GM20431 (cell line): ENCODE results near the gene APBA1.

ENCODE experiments used
- in situ Hi-C: fragments of 300-500 bp; cut with MseI, MboI; formaldehyde crosslinking; loops from one replicate; pipeline ENCODE4 v1.15.0; 2020; ENCODE audit warnings: low sequenced_read_pairs; ENCODE audit not compliant: unreplicated experiment

The APBA1 gene

DNA sequence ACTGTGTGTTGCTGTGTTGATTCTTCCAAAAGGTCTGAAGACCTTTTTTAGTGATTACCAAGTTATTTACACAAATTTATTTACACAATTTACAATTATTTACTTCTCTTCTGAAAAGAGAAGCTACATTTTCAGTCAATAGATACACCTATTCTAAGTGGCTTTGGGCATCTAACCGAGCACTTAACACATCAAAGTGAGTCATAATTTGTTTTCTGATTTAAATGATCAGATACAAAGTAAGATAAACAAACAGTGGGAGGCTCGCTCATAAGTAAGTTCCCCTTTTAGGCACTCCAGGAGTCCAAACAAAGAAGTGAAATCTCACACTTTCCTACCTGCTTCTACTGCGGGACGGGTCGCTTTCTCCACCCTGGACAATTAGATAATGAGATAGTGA is 90.2 kb downstream of the APBA1 start:
- in situ Hi-C loops, result no loop called here

DNA sequence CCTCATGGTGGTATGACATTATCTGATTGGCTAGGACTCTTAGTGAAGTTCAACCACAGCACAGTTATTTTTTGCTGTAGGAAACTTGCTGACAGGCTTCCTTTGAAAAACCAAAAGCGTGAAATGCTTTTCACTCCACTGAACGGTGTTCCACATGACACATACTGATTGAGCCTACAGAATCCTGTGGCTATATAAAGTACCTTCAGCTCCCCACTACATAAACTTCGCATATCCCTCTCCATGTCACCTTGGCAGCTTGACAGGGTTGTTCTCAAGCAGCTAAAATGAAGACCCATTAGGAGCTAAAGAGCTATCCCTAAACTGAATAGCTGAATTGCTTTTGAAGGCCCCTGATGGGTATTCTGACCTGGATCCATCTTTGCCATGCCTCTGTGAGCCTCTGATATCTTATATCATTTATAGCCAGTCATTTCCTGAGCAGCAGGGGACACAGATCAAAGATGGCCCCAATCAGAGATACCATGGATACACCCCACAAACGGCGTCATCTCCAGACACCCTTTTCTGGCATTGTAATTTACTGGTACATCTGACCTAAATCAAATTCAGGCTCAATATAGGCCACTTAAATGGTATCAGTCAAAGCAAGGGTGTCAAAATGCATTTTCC is 91.5 kb downstream of the APBA1 start:
- in situ Hi-C loops, result no loop called here

DNA sequence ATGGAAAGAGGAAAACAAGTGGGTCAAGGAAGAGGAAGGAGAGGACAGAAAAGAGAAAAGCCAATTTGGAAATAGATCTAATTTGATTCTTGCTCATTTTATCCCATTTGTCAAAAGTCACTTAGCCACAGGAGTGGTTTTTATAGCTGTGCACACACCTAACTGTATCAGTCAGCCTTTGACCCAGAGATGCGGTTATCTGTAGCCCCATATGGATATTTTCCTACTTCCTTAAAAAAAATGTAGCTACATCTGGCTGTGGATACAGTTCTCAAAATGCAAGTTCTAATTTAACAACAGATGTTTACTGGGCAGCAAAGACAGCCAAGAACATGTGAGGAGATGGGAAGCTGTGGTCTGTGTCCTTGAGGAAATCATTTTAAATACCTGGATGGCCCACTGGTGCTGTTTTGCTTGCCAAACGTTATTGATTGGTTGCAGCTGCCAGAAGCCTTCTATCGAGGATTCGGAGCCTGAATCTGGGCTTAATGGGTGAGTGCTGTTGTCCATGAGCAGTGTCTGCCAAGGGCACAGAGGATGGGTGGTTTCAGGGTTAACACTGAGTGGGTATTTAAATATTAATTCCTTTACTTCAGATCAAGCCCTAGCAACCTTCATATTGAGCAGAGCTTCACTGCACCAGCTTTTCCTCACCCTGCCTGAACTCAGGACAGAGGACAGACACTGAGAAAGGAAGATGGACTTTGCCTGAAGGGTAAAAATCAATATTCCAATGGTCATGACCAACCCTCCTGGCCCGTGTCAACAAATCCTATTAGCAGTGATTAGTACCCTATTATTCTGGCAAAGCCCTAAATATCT is 92.2 kb downstream of the APBA1 start:
- in situ Hi-C loops, result no loop called here

DNA sequence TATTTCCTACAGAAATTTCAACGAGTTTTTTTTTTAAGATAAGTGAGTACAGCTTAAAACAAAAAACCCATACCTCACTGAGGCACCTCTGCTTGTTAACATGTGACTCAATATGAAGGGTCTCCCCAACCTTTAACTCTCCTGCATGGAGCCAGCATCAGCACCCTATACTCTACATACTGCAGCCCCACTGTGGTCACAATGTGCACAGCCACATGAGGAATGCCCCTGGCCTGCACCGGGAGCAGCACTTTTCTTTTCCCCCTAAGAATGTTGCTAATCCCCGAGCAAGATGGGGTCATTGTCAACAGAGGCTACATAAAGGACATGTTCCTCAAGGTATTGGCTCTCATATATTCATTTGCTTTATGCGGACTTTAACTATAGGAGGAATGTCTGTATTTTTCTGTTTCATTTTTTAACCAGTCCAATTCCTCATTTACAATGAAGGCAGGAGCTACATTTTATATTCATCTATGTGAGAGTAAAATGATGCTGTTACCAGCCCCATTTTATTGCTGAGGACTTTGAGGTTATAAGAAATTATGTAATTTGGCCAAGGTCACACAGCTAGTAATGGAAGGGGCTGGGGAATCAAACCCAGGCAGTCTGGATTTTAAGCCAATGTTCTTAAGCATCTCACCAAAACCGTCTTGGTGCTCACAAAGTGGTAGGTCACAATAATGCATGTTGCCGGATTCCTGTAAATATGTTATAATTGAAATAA is 93.0 kb downstream of the APBA1 start:
- in situ Hi-C loops, result no loop called here

DNA sequence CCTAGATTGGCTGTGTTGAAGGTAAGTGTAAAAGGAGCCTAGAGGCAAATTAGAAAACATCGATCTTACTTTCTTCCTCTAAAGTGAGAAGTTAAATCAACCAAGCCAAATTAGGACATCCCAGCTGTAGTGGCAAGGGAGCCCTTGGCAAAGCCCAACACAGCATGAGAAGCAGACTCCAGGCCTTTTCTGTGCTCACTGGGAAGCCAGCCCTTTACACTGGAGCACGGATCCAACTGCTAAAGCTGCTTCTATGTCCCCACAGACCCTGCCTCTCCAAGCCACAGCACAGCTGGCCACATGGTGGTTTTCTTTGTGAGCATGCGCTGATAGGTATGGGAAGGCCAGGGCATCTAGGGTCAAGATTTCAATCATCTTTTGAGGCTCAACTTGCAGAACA is 94.1 kb downstream of the APBA1 start:
- in situ Hi-C loops, result no loop called here

DNA sequence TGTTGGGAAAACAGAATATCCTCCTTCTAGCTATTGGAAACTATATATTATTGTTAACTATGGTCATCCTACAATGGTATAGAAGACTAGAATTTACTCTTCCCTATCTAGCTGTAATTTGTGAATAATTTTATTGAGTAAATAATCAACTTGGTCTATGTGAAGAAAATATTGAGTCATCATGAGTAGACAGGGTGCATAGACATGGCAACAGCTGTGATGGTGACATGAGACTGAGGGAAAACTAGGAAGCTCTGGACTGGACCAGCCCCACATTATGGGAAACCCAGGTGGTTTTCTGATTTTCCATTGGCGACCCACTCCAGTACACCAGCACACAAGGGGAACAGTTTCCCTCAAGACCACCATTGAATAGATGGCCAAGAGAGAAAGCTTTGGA is 95.0 kb downstream of the APBA1 start:
- in situ Hi-C loops, result no loop called here

DNA sequence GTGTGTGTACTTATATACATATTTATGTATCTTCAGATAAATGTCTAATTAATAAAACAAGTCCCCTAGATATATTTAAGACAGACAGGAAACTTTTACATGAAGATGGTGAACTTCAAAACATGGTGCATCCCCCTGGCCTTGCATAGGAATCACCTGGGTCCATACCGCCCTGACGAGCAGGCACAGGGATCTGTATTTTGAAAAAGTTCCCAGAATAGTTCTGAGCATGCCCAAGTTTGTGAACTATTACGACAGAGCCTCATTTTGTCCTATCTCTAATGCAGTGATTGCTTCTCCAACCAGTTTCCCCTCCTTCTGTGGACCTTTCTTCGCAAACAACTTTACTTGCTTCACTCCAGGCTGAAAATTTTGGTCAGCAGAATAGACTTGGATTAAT is 98.1 kb downstream of the APBA1 start:
- in situ Hi-C loops, result no loop called here

DNA sequence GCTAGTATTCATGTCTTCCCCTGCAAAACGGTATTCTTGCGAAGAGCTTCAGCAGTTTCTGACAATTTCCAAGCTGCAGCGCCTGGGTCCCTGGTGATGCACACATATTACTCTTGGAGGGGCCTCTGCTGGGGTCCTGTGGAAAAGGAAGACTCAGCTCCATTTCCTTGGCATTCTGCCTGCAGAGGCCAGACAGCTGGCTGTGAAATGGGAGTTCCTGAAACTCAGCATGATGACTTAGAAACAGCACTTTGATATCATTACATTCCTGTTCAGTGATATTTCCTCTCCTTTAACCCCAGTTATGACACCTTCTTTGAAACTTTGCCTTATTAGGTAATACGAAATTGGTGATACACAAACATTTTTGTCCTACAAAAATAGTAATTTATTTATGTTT is 98.5 kb downstream of the APBA1 start:
- in situ Hi-C loops, result no loop called here

DNA sequence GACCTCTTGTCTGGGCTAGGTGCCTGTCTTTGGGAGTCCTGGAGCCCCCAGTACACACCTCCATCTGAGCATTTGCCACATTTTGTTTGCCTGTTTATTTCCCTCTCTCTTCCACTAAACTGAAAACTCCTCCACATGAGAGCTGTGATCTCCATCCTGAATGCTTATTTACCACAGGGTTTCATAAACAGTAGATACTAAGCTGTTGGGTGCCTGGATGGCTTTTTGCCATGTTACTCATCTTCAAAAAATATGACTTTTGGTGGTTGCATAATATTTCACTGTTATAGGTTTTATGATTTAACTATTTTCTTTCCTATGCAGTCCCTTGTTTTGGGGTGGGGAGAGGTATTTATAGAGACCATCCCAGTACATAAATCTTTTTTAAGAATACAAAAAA is 99.6 kb downstream of the APBA1 start:
- in situ Hi-C loops, result no loop called here

DNA sequence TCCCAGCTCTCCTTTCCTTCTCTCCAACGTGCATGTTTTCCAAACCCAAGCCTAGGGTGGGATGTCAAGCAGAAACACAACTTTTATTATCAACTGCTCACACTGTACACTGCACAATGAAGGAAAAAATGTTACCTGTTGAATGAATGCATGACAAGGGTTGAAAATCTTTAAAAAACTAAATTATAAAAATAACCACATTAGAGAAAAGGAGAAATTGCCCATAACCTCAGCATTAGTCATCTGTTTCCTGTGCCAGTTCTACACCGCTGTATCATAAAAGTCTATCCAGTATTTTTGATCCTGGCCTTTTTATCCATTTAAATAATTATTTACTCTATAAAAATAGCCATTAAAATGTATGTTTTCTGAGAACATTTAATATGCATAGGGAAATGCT is 101.1 kb downstream of the APBA1 start:
- in situ Hi-C loops, result no loop called here

DNA sequence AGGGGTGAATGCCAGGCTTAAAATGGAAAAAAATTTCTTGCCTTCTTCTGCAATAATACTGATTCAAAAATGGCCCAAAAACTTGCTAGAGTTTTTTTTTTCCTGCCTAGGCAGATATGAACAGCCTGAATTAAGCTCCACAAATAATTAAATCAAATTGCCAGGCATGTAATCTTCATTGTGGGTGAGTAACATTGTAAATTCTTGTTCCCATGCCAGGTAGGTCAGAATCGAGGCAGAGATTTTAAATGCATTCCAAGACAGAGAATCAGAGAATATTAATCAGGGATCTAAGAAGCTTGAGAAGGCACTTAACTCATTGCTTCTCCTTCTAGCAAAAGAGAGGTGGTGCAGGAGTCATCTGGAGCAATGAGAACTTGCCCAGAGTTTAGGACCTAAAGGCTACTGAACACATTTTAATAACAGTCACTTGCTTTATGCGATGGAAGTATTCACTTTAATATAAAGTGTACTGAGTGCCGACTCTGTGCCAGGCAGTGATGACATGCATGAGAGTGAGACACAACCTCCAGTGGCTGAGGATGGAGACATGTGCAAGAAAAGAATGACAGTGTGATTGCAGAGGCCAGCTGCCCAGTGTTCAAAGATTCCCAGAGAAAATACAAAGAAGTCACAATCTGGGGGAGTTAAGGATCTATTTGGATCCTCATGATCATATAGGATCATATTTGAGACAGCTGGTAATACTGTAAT is 102.3 kb downstream of the APBA1 start:
- in situ Hi-C loops, result no loop called here

DNA sequence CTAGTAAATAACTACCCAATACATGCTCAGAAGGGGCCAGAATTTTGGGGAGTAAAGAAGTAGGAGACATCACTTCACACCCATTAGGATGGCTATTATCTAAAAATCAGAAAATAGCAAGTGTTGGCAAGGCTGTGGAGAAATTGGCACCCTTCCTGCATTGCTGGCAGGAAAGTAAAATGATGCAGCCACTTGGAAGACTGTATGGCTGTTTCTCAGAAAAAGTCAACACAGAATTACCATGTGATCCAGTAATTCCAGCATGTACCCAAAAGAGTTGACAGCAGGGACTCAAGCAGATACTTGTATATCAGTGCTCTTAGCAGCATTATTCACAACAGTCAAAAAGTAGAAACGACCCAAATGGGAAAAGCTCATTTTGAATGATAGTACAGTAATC is 107.6 kb downstream of the APBA1 start:
- in situ Hi-C loops, result no loop called here

DNA sequence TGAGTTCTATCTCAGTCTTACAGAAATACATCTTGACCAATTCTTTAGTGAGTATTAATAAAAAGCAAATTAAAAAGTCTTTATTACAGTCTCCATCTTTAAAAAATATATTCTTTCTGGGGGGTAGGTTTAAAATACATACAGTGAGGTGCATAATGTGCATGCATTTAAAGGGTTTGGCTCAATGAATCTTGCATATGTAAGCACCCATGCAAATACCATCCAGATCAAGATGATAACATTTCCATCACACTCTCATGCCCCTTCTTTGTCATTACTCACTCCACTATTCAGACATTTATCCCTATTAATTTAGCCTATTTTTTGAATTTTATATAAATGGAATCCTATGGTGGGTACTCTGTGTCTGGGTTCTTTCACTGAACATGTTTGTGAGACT is 113.0 kb downstream of the APBA1 start:
- in situ Hi-C loops, result no loop called here

DNA sequence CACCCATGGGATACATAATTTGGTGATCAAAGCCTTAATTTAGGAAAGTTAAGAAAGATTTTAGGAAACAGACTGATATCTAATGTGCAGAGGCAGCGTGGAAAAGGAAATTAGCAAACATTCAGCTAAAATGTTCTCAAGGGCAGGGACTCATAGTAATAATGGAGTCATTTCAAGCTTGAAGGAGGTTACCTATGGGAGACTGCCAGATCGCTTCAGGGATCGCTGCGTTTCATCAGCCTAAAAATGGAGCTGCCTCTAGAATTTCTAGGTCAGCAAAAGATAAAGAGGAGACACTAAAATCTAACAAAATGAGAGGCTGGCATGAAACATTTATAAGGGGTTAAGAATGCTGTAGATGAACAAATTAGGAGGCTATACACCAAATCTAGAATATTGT is 115.5 kb downstream of the APBA1 start:
- in situ Hi-C loops, result no loop called here

DNA sequence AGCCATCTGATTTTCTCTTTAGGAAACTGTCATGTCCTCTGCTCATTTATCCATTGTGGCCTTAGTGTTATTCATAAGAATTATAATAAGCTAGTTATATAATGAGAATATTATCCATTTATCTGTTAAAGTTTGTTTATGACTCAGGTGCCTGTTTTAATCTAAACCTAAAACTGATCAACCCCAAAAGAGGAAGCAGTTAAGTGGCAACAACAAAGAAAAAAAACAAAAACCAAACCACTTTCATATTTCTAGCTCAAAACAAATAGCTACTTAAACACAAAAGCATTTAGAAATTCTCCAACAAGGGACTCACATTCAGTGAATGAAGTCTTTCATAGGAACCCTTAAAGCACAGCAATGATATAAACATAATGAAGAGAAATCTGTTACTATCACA is 116.4 kb downstream of the APBA1 start:
- in situ Hi-C loops, result no loop called here

DNA sequence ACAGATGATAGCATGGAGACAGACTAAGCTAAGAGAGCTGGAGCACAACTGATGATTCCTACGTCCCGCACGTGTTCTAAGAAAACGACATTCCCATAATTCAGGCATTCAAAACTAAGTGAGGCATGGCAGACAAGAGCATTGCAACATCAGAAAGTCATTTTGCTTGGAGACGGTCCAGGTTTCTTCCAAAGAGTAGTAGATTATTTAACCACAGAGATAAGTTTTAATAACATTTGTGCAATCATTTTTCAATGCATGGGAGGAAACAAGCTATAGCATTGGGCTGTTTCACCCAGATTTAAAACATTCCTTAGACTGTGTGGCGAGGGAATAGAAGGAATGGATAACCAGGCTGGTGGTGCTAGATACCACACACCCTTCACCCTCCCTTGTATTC is 117.2 kb downstream of the APBA1 start:
- in situ Hi-C loops, result no loop called here

DNA sequence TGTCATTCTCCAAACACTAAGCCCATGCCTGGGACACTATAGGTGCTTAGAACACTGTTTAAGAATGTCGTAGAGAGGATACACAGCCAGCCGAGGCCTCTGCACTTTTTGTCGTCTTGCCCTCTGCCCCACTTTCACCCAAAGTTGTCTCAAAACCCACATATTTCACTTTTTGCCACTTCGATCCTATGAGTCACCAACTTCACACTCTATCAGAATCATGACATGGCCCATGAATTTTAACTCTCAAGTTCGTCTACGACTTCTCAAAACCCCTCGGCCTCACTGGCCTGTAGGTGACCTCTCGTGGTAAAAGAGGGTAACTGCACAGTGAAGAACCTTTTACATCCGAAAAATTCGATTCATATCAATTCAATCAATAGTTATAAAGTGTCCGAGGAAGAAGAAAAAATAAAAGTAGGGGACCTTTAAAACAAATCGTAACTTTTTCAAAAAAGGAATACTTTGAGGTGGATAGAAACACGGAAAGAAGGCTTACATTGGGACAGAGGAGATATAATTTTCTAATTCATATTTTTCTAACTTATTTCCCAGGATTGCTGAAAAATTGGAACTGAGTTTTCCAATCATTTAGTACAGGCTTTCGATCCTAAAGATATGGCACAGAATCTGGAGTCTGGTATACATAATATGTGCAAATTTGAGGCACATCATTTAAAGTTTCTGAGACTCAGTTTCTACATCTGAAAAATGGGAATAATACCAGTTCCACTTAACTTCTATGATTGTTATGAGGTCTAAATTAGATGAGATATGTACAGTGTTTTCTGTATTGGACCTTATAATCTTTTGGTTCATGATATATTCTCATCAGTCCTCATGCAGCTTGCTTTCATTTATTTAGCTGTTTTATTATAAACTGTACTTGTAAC is 122.6 kb downstream of the APBA1 start:
- in situ Hi-C loops, result loop anchor here (10.0 kb wide), 1 partner anchor 125 kb away; no protein-coding TSS in a partner anchor

DNA sequence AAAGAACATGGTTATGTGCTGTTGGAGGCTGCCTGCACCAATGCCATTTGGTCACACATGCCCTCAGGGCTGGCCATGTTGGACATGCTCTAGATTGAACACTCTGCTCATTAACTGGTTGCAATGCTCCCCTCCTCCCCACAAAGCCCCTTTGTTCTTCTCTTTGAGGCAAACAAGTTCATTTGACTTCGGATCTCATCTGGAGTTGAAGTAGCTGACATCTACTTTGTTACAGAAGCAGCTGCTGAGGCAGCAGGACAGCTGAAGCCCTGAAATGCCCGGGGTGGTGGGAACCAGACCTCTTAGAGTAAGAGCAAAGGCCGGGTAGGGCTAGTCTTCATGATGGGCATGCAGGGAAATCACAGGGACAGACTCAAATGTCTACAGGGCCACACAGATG is 123.5 kb downstream of the APBA1 start:
- in situ Hi-C loops, result loop anchor here (10.0 kb wide), 1 partner anchor 124 kb away; no protein-coding TSS in a partner anchor

DNA sequence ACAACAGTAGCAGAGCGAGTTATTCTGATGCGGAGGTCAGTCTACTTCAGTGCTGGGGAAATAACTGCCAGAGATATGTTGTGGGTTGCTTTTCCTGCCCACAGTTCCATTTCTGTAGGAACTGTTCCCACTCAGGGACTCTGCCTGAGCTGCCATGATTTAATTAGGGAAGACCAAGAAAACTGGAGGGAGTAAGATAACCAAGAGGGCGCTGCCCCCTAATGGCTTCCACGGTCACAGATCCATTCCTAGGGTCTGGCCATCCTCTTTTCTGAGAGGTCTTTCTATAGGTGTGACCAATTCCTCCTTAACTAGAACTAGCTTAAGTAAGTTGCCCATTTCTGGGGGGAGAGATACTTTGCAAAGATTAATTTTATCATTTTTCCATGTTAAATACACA is 125.9 kb downstream of the APBA1 start:
- in situ Hi-C loops, result loop anchor here (10.0 kb wide), 1 partner anchor 121 kb away; no protein-coding TSS in a partner anchor
